NCI-H69 (cell line): ENCODE results near the gene RBM18.

Experiments used
- DNase-seq: peaks from one replicate; lab custom pipeline; 2025; lab: John Stamatoyannopoulos, UW

The RBM18 gene

GRCh38 chr9:122264360-122265148, at the start of gene RBM18, which contains the start of gene MRRF:
Gene RBM18, minus strand, starts transcription at chr9:122264840. Its CDS starts 3,348 bp downstream, at chr9:122261492.
Gene MRRF, plus strand, starts transcription at chr9:122264882. Its CDS starts 6,010 bp downstream, at chr9:122270892.
- DNase-seq, result peak; percentile 96

- no peak for DNase-seq
Observed at GRCh38 chr9:122314165-122314564, 49.5 kb upstream of the RBM18 start.

DNA sequence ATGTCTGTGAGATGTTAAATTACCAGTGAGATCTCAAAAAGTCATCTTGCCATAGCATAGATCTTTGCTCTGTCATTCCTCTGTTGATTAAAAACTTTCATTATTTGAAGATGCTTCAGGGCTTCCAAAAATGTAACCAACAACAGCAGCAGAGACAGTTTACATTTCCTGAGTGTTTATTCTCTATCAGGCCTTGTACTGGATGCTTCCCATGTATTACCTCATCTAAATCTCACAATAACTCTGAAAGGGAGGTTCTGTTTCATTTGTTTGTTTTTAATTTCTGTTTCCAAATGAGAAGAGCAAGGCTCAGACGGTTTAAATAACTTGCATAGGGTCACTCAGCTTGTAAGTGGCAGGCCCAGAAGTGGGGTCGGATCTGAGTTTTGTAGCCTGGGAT, 45.2 kb upstream of the RBM18 start:
- no peak for DNase-seq

GRCh38 chr9:122307925-122308324, 43.3 kb upstream of the RBM18 start:
- DNase-seq, result no peak

DNA sequence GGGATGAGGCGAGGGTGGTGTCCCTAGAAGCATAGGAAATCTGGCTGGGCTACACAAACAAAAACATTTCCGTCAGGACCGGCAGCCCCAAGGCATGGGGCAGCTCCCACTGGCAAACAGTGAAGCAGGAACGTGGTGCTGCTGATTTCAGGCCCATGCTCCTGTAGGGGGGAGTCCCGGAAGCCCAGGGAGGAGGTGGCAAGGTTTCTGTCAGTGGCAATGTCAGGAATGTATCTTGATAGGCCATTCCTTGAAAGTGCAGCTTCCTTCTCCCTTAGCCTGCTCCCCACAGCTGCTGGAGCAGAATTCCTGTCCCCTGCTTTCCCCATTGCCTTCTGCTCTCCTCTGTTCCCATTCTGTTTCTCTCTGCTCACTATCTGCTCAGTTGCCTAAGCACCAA, 42.4 kb upstream of the RBM18 start:
- no peak for DNase-seq

DNA sequence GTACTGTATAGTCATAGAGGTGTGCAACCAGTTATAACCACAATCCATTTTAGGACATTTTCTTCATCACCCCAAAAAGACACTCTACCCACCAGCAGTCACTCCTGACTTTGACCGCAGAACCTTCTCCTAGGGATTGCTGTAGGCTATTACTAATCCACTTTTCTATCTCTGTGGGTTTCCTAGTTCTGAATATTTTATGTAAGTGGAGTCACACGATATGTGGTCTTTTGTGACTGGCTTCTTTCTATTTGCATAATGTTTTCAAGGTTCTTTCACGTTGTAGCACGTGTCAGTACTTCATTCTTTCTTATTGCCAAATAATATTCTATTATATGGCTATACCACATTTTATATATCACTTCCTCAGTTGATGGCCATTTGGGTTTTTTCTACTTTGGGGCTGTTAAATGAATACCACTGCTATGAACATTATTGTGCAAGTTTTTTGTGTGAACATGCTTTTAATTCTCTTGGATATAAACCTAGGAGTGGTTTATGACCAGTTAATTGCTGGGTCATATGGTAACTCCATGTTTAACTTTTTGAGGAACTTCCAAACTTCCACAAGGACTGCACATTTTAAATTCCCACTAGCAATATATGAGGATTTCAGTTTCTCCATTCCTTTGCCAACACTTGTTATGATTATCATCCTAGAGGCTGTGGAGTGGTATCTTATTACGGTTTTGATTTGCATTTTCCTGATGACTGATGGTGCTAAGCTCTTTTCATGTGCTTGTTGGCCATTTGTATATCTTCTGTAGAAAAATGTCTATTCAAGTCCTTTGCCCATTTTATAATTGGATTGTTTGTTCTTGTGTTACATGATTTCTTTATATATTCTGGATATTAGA, 37.8 kb upstream of the RBM18 start:
- no peak for DNase-seq

- no peak for DNase-seq
Observed at GRCh38 chr9:122297512-122297911, 32.9 kb upstream of the RBM18 start.

DNA sequence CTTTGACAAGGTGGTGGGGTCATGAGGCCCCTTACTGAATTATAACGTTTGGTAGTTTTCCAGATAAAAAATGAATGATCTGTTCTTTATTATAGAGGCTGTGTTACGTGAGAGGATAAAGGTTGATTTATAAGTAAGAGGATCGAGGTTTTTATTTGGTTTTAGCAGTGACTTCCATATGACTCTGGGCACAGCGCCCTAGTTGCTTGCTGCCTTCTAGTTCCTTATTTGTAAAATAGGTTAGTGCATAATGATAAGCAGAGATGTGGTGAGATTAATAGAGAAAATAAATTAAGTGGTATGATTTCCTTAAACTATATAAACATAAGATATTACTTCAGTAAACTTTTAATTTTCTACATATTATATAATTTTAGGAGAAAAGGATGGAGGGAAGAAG, 29.9 kb upstream of the RBM18 start:
- DNase-seq, result no peak

GRCh38 chr9:122291458-122291857, 26.8 kb upstream of the RBM18 start:
- no peak for DNase-seq

DNA sequence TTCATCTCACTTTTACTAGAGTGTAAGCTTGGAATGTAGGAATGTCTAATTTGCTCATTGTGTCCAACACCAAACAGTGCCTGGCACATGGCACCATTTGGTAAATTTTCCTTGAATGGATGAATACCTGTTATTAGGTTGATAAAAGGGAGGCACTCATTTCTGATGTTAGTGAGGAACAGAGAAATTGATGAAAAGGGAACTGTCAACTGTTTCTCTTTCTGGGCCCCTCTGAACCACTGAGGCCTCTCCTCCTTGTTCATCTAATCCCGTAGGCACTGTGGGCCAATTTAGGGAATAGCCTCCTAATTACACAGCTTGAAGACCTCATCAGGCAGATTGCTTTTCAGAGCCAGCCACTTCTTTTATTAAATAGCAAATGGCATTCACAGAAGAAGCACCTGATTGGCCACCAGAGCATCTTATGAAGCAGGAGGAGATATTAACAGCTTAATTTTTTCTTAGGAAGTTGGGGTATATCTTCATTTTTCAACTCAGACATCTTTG, 22.6 kb upstream of the RBM18 start:
- no peak for DNase-seq

- DNase-seq, result no peak
Observed at GRCh38 chr9:122286764-122287163, 22.1 kb upstream of the RBM18 start.

DNA sequence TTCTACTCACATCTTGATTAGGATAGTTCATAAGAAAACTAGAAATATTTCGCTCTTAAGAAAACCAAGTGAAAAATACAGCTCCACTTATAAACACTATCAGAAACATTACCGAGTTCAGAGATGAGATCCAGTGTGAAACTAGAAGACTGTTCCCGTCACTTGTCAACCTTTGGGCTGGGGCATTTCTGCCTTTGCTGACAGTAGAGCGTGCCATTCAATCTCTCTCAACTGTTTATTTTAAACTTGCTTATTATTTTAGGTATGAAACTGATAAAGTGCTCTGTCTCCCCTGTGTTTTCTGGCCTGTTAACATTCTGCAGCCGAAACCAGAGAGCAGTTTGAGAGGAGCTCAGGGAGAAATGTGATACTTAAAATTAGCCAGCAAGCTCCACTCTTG, 16.7 kb upstream of the RBM18 start:
- DNase-seq, result no peak

GRCh38 chr9:122277285-122277897, 12.8 kb upstream of the RBM18 start:
- DNase-seq, result no peak

DNA sequence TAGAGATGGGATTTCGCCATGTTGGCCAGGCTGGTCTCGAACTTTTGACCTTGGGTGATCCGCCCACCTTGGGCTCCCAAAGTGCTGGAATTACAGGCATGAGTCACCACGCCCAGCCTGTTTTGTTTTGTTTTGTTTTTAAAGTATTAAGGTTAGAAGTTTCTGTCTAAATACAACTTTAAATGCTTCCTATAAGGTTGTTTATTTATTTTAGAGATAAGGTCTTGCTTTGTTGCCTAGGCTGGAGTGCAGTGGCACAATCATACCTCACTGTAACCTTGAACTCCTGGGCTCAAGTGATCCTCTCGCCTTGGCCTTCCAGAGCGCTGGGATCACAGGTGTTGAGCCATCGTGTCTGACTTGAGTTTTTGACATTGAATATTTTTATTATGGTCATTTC, 11.5 kb upstream of the RBM18 start:
- DNase-seq, result no peak

GRCh38 chr9:122274055-122274454, 9.4 kb upstream of the RBM18 start:
- no peak for DNase-seq

DNA sequence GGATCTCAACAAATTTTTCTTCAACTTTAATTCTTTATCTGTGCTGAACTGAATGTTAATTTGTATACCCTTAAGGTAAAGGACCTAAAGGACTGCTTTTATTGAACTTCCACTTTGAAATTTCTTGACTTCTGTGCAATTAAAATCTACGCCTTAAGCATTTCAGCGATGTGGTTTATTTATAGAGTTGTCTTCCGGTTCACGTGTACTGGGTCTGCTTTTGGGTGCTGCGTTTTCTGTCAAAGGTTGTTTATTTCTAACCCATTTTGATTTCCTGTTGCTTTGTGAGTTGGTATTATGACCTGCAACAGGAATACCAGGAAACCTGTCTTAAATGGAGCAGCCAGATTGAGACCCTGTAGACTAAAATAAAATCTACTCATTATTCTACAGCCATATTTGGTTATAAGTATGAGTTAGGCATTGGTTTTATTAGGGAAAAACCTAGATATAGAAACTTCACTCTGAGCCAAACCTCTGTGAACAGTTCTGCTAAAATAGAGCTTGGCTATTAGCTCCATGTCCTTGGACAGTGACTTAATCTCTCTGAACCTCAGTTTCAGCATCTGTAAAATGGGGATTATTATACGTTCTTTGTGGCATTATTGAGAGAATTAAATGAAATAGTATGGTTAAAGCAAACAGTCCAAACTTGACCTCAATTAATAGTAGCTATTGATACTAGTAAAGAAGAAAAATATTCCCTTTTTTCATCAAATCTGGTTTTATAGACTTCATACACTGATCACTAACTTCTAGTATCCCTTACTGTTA, 3.6 kb upstream of the RBM18 start:
- no peak for DNase-seq

DNA sequence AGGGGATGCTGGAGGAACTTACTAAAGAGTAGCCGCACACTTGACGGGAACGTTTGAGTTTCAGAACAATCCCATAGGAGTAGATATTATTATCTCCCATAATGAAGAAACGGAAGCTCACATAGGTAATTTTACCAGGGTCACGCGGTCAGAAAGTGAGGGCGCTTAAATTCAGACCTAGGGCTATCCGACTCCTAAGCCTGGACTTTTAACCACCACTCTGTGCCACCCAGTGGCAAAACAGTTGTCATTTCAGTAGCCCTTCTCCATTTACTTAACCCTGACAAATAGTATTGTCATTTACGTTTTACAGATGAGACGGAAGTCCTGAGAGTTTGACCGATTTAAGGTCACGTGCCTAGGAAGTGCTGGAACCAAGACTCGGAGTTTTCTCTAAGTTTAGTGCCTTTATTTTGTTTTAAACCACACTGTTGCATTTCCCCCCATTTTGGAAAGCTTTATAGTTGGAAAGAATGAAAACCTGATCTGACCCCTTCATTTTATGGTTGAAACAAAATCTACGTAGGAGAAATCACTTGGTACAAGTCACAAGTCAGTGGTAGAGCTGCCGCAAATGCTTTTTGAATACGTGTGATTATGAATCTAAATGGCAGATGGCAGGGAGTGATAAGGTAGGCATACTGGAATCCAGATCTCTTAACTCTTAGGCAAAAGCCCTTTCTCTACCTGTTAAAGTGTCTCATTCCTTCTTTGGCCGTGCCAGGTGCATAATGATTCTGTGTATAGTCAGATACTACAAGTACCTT, 692 bp upstream of the RBM18 start:
- DNase-seq, result peak; percentile 62

GRCh38 chr9:122263699-122264349, 816 bp downstream of the RBM18 start:
- DNase-seq, result peak; percentile 41

DNA sequence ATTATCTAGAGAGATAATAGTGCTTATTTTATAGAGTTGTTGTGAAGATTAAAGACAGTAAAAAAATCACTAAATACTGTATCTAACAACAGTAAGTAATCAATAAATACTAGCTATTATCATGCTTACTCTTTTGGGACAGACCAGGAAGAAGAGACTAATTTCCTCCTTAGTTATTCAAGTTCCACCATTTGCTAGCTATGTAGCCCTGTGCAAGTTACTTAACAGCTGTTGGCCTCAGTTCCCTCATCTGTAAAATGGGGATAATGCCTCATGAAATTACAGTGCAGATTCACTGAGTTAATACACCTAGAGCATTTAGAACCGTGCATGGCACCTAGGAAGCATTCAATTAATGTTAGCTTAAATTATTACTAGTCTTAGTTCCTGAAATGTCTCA, 2.6 kb downstream of the RBM18 start:
- no peak for DNase-seq

DNA sequence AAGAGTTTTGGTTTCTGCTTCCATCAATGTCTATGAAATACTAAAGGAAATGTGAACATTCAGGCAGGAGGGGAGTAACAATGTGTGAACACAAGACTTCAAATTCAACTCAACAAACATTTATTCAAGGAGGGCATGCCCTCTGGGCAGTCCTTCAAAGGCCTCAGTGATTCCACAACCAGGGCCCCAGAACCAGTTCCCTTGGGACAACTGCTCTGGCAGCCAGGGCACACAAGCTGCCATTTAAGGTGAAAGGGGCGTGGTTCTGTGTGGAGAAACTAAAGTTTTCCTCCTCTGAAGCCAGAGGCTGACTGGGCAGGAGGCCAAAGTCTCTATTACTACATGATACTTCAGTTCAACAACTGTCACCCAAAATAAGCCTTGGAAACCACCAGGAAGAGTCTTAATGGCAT, 3.2 kb downstream of the RBM18 start:
- peak; percentile 94 for DNase-seq
